Peyer's patch (tissue), 4 donors: ENCODE measurements around the gene SORCS1.

Experiments
- POLR2A ChIP-seq, 2 donors: fragments of 450-650 bp; IDR thresholded peaks; one replicate each; pipeline ENCODE4 v1.5.1; 2017; ENCODE audit warnings: antibody characterized with exemption in 2 of 2, mild to moderate bottlenecking in 2 of 2, moderate library complexity in 2 of 2
- TF ChIP-seq, protein P1 (sequence below), 6 experiments: fragments of 450-650 bp in 4 of 6; fragments of 200-600 bp in 2 of 6; sonication (generic) in 1 of 6; IDR thresholded peaks; one replicate each; pipeline ENCODE4 v1.5.1; 2017 to 2019; ENCODE audit warnings: antibody characterized with exemption in 6 of 6, mild to moderate bottlenecking in 3 of 6, moderate library complexity in 1 of 6

DNA sequence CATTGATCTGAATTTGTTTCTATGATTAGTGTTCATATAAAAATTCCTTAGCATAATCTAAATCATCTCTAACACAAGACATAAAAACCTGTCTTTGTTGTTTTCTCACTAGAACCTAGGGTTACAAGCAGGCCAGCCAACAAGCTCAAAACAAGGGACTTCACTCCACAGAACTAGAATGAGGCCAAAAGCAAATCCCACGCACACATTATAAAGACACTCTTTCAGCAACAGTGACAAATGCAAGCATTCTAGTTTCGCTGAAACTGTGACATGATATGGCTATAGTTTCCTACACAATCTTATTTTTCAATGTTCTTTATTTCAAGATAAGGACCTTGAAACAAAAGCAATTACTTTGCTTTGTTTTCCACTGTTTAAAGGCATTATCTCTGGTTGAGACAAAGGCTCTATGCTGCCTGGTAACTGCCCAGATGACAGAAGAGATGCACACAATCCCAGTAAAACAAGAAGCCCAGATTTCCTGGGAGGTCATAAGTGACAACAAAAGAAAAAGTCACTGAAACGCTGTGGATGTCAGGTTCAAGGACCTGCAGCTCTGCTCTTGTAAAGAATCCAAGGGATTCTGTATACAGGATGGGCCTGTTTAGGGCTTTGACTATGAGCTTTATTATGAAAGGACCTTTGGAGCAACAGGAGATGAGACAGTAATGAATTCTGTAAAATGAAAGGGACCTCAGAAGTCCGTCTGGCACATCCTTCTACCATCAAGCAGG lies 105.3 kb downstream of the SORCS1 start:
- no peak for TF ChIP-seq POLR2A (IDR thresholded peaks at IDR 0.05)
- TF ChIP-seq, protein P1, sequence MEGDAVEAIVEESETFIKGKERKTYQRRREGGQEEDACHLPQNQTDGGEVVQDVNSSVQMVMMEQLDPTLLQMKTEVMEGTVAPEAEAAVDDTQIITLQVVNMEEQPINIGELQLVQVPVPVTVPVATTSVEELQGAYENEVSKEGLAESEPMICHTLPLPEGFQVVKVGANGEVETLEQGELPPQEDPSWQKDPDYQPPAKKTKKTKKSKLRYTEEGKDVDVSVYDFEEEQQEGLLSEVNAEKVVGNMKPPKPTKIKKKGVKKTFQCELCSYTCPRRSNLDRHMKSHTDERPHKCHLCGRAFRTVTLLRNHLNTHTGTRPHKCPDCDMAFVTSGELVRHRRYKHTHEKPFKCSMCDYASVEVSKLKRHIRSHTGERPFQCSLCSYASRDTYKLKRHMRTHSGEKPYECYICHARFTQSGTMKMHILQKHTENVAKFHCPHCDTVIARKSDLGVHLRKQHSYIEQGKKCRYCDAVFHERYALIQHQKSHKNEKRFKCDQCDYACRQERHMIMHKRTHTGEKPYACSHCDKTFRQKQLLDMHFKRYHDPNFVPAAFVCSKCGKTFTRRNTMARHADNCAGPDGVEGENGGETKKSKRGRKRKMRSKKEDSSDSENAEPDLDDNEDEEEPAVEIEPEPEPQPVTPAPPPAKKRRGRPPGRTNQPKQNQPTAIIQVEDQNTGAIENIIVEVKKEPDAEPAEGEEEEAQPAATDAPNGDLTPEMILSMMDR (IDR thresholded peaks at IDR 0.05) = no peak
